NCI-H526 treated with DMSO at 0.1 percent for 48 hours (cell line): ENCODE data around the gene AMER3.
"Not testable (repeated sequence)": the region's sequence is repeated elsewhere in the genome, so short reads cannot be mapped to it uniquely, and the experiment has no call there.

Experiments used
- DNase-seq: peaks from one replicate; lab custom pipeline; 2025; lab: John Stamatoyannopoulos, UW

The AMER3 gene

GRCh38 chr2:130755256-130756052 is at the start of gene AMER3:
TSS of gene AMER3 (plus strand) at chr2:130755540. CDS start at chr2:130762073, 6,533 bp downstream.
- peak; percentile 85 for DNase-seq

GRCh38 chr2:130714795-130715194 is 40.5 kb upstream of the AMER3 start:
- DNase-seq = not testable (repeated sequence)

GRCh38 chr2:130720036-130720435 is 35.3 kb upstream of the AMER3 start:
- DNase-seq = no peak

GRCh38 chr2:130720528-130720927 is 34.8 kb upstream of the AMER3 start:
- DNase-seq = no peak

- DNase-seq = no peak
Observed at GRCh38 chr2:130724455-130724854, 30.9 kb upstream of the AMER3 start.

GRCh38 chr2:130726614-130727180 is 28.6 kb upstream of the AMER3 start:
- DNase-seq = peak; percentile 26

GRCh38 chr2:130727286-130727924 is 27.9 kb upstream of the AMER3 start:
- peak; percentile 80 for DNase-seq

- no peak for DNase-seq
Observed at GRCh38 chr2:130728007-130728454, 27.3 kb upstream of the AMER3 start.

- DNase-seq = no peak
Observed at GRCh38 chr2:130728549-130729316, 26.6 kb upstream of the AMER3 start, which contains the start of gene GPR148. TSS of gene GPR148 (plus strand) at chr2:130729070. CDS start at chr2:130729152, 82 bp downstream.

GRCh38 chr2:130729322-130730299 is 25.7 kb upstream of the AMER3 start:
- no peak for DNase-seq

- DNase-seq = not testable (repeated sequence)
Observed at GRCh38 chr2:130732257-130732656, 23.1 kb upstream of the AMER3 start.

GRCh38 chr2:130735200-130735599 is 20.1 kb upstream of the AMER3 start:
- DNase-seq = no peak

GRCh38 chr2:130736487-130736886 is 18.9 kb upstream of the AMER3 start:
- no peak for DNase-seq

GRCh38 chr2:130737592-130737991 is 17.7 kb upstream of the AMER3 start:
- DNase-seq = no peak

GRCh38 chr2:130740671-130741070 is 14.7 kb upstream of the AMER3 start:
- no peak for DNase-seq

GRCh38 chr2:130743278-130743677 is 12.1 kb upstream of the AMER3 start:
- no peak for DNase-seq

- DNase-seq = peak; percentile 34
Observed at GRCh38 chr2:130744287-130745117, 10.8 kb upstream of the AMER3 start.

- no peak for DNase-seq
Observed at GRCh38 chr2:130749078-130749477, 6.3 kb upstream of the AMER3 start.

- DNase-seq = no peak
Observed at GRCh38 chr2:130749641-130750040, 5.7 kb upstream of the AMER3 start.

- DNase-seq = no peak
Observed at GRCh38 chr2:130754811-130755210, 529 bp upstream of the AMER3 start.
